Parathyroid adenoma (tissue), 2 donors: ENCODE results near the gene ARHGAP10.

Experiments
- H2AFZ ChIP-seq: fragments of 300-600 bp; sonication (generic); one replicate; pipeline ENCODE4 v1.7.0; 2017; ENCODE audit warnings: antibody characterized with exemption, mild to moderate bottlenecking
- H3K27ac ChIP-seq: fragments of 300-600 bp; sonication (generic); one replicate; pipeline ENCODE4 v1.7.0; 2017
- H3K27me3 ChIP-seq: fragments of 300-600 bp; sonication (generic); one replicate; pipeline ENCODE4 v1.7.0; 2017; ENCODE audit warnings: low read length; ENCODE audit not compliant: control insufficient read depth, insufficient read depth
- H3K36me3 ChIP-seq: fragments of 300-600 bp; sonication (generic); one replicate; pipeline ENCODE4 v1.7.0; 2017; ENCODE audit warnings: low read length; ENCODE audit not compliant: control insufficient read depth, insufficient read depth
- H3K4me1 ChIP-seq: fragments of 300-600 bp; sonication (generic); one replicate; pipeline ENCODE4 v1.7.0; 2017; ENCODE audit warnings: control low read depth
- H3K4me2 ChIP-seq: fragments of 300-600 bp; sonication (generic); one replicate; pipeline ENCODE4 v1.7.0; 2017; ENCODE audit warnings: low read length
- H3K4me3 ChIP-seq: fragments of 300-600 bp; sonication (generic); one replicate; pipeline ENCODE4 v1.7.0; 2017; ENCODE audit warnings: low read depth, low read length
- H3K79me2 ChIP-seq: fragments of 300-600 bp; sonication (generic); one replicate; pipeline ENCODE4 v1.7.0; 2017; ENCODE audit warnings: control low read depth
- H3K9ac ChIP-seq: fragments of 300-600 bp; sonication (generic); one replicate; pipeline ENCODE4 v1.7.0; 2017; ENCODE audit warnings: mild to moderate bottlenecking
- H3K9me3 ChIP-seq: fragments of 300-600 bp; sonication (generic); one replicate; pipeline ENCODE4 v1.7.0; 2017; ENCODE audit warnings: low read length; ENCODE audit not compliant: control insufficient read depth
- CTCF ChIP-seq: fragments of 300-600 bp; sonication (generic); IDR thresholded peaks from one replicate; pipeline ENCODE4 v1.7.0; 2017; ENCODE audit warnings: antibody characterized with exemption, mild to moderate bottlenecking
- donor health status: primary hyperparathyroidism.

Gene ARHGAP10

GRCh38 chr4:148057984-148058859, 326.3 kb downstream of the ARHGAP10 start:
- no peaks in the 10 kb centered on the region for H3K79me2 ChIP-seq
- H3K9ac ChIP-seq = no peak overlapping the region
- peak overlapping the region; percentile 80 for H3K27ac ChIP-seq
- no peaks in the 10 kb centered on the region for H3K27me3 ChIP-seq
- no peaks in the 10 kb centered on the region for H3K9me3 ChIP-seq
- no peak for TF ChIP-seq CTCF
- no peaks in the 10 kb centered on the region for H3K36me3 ChIP-seq
- H3K4me3 ChIP-seq = no peak overlapping the region
- H3K4me2 ChIP-seq = no peak overlapping the region
- H2AFZ ChIP-seq = peak overlapping the region; percentile 56
- H3K4me1 ChIP-seq = peaks cover 38% of the 10 kb centered on the region

- Histone ChIP-seq H3K9me3 (no peaks in the 10 kb centered on the region), H3K4me3 (no peak overlapping the region), H3K4me1 (peaks cover 27% of the 10 kb centered on the region), H3K9ac (no peak overlapping the region), H3K4me2 (no peak overlapping the region), H3K36me3 (no peaks in the 10 kb centered on the region), H3K27me3 (no peaks in the 10 kb centered on the region), H3K27ac (peak overlapping the region; percentile 49), H2AFZ (no peak overlapping the region), H3K79me2 (no peaks in the 10 kb centered on the region)
- TF ChIP-seq CTCF = no peak
Observed at GRCh38 chr4:148059617-148060180, 327.8 kb downstream of the ARHGAP10 start.

- no peak overlapping the region for H3K4me3 ChIP-seq
- H3K4me2 ChIP-seq = no peak overlapping the region
- peak overlapping the region; percentile 49 for H3K27ac ChIP-seq
- no peaks in the 10 kb centered on the region for H3K9me3 ChIP-seq
- TF ChIP-seq CTCF = no peak
- no peak overlapping the region for H2AFZ ChIP-seq
- no peak overlapping the region for H3K9ac ChIP-seq
- H3K27me3 ChIP-seq = no peaks in the 10 kb centered on the region
- H3K4me1 ChIP-seq = peaks cover 25% of the 10 kb centered on the region
- no peaks in the 10 kb centered on the region for H3K36me3 ChIP-seq
- no peaks in the 10 kb centered on the region for H3K79me2 ChIP-seq
Observed at GRCh38 chr4:148060264-148061140, 328.6 kb downstream of the ARHGAP10 start.

GRCh38 chr4:148061141-148061481, 329.2 kb downstream of the ARHGAP10 start:
- peak overlapping the region; percentile 49 for H3K27ac ChIP-seq
- no peak overlapping the region for H3K4me3 ChIP-seq
- H3K4me1 ChIP-seq = peaks cover 25% of the 10 kb centered on the region
- H3K9me3 ChIP-seq = no peaks in the 10 kb centered on the region
- no peak overlapping the region for H2AFZ ChIP-seq
- no peak overlapping the region for H3K9ac ChIP-seq
- no peaks in the 10 kb centered on the region for H3K27me3 ChIP-seq
- H3K4me2 ChIP-seq = no peak overlapping the region
- no peak for TF ChIP-seq CTCF
- H3K79me2 ChIP-seq = no peaks in the 10 kb centered on the region
- no peaks in the 10 kb centered on the region for H3K36me3 ChIP-seq
